BLaER1 (cell line): ENCODE data around the gene ABCB9.
"Not testable (repeated sequence)": the region's sequence is repeated elsewhere in the genome, so short reads cannot be mapped to it uniquely, and the experiment has no call there.

Experiments used
- H3K27ac ChIP-seq: shearing (Covaris generic); formaldehyde crosslinking; 2 replicates; pipeline ENCODE4 v1.8.1; 2022
- H3K27me3 ChIP-seq: shearing (Covaris generic); formaldehyde crosslinking; 2 replicates; pipeline ENCODE4 v1.8.1; 2022
- H3K36me3 ChIP-seq: shearing (Covaris generic); formaldehyde crosslinking; 2 replicates; pipeline ENCODE4 v1.8.1; 2022
- H3K4me1 ChIP-seq: shearing (Covaris generic); formaldehyde crosslinking; 2 replicates; pipeline ENCODE4 v1.8.1; 2022
- H3K4me2 ChIP-seq: shearing (Covaris generic); formaldehyde crosslinking; 2 replicates; pipeline ENCODE4 v1.8.1; 2022
- H3K4me3 ChIP-seq: shearing (Covaris generic); formaldehyde crosslinking; 2 replicates; pipeline ENCODE4 v1.8.1; 2022
- H3K9ac ChIP-seq: shearing (Covaris generic); formaldehyde crosslinking; 2 replicates; pipeline ENCODE4 v1.8.1; 2022
- H3K9me3 ChIP-seq: shearing (Covaris generic); formaldehyde crosslinking; 2 replicates; pipeline ENCODE4 v1.8.1; 2022
- H4K20me1 ChIP-seq: shearing (Covaris generic); formaldehyde crosslinking; 2 replicates; pipeline ENCODE4 v1.8.1; 2022
- Cebpa-rat ChIP-seq: shearing (Covaris generic); IDR thresholded peaks from 2 replicates; pipeline ENCODE4 v1.8.1; 2022

The ABCB9 gene

GRCh38 chr12:122903693-122904034 is 62.6 kb downstream of the ABCB9 start:
- no peaks in the 10 kb centered on the region for H3K36me3 ChIP-seq
- H3K4me3 ChIP-seq, result no peak overlapping the region
- H3K27ac ChIP-seq, result 0 out of 2 replicates have a peak overlapping the region, but pooled peaks have one; percentile 3
- no peaks in the 10 kb centered on the region for H3K27me3 ChIP-seq
- H3K9ac ChIP-seq, result no peak overlapping the region
- TF ChIP-seq Cebpa-rat, result no peak
- no peaks in the 10 kb centered on the region for H3K9me3 ChIP-seq
- H4K20me1 ChIP-seq, result no peaks in the 10 kb centered on the region
- peaks cover 52% of the 10 kb centered on the region for H3K4me1 ChIP-seq
- peak overlapping the region; percentile 36 for H3K4me2 ChIP-seq

- H3K9me3 ChIP-seq, result no peaks in the 10 kb centered on the region
- TF ChIP-seq Cebpa-rat, result no peak
- H3K36me3 ChIP-seq, result no peaks in the 10 kb centered on the region
- no peak overlapping the region for H3K9ac ChIP-seq
- H4K20me1 ChIP-seq, result no peaks in the 10 kb centered on the region
- peaks cover 55% of the 10 kb centered on the region for H3K4me1 ChIP-seq
- H3K27ac ChIP-seq, result 0 out of 2 replicates have a peak overlapping the region, but pooled peaks have one; percentile 3
- H3K4me2 ChIP-seq, result peak overlapping the region; percentile 36
- H3K4me3 ChIP-seq, result no peak overlapping the region
- H3K27me3 ChIP-seq, result no peaks in the 10 kb centered on the region
Measured at GRCh38 chr12:122902854-122903692, 63.2 kb downstream of the ABCB9 start.

- Histone ChIP-seq H3K4me1 (peaks cover 77% of the 10 kb centered on the region), H3K27ac (peak overlapping the region; percentile 20), H3K9ac (no peak overlapping the region; the same call in 1 of the 2 replicates), H3K36me3 (no peaks in the 10 kb centered on the region), H4K20me1 (no peaks in the 10 kb centered on the region), H3K9me3 (no peaks in the 10 kb centered on the region), H3K4me3 (no peak overlapping the region), H3K4me2 (peak overlapping the region; percentile 63), H3K27me3 (no peaks in the 10 kb centered on the region)
- no peak for TF ChIP-seq Cebpa-rat
Measured at GRCh38 chr12:122899887-122900286, 66.4 kb downstream of the ABCB9 start.

- Histone ChIP-seq H3K4me1 (peaks cover 90% of the 10 kb centered on the region), H3K4me2 (peak overlapping the region; percentile 63), H4K20me1 (peaks cover 30% of the 10 kb centered on the region), H3K9me3 (no peaks in the 10 kb centered on the region), H3K27ac (no peak overlapping the region), H3K36me3 (0 out of 2 replicates have a peak, but pooled peaks cover 9% of the 10 kb centered on the region), H3K27me3 (no peaks in the 10 kb centered on the region), H3K9ac (no peak overlapping the region), H3K4me3 (no peak overlapping the region)
- no peak for TF ChIP-seq Cebpa-rat
Measured at GRCh38 chr12:122896662-122897061, 69.6 kb downstream of the ABCB9 start.

- peak within 1 kb of the TSS; percentile 95 for H3K27ac ChIP-seq
Measured at GRCh38 chr12:122895704-122896636, 70.3 kb downstream of the ABCB9 start, which contains the start of gene VPS37B. Gene VPS37B, minus strand, starts transcription at chr12:122896124. Its CDS starts 62 bp downstream, at chr12:122896062.

GRCh38 chr12:122895320-122895703 is 71.0 kb downstream of the ABCB9 start:
- H3K9me3 ChIP-seq, result no peaks in the 10 kb centered on the region
- peak overlapping the region; percentile 97 for H3K9ac ChIP-seq
- peaks cover 90% of the 10 kb centered on the region for H3K4me1 ChIP-seq
- no peaks in the 10 kb centered on the region for H3K27me3 ChIP-seq
- H3K4me2 ChIP-seq, result peak overlapping the region; percentile 96
- H3K27ac ChIP-seq, result peak overlapping the region; percentile 95
- peak overlapping the region; percentile 91 for H3K4me3 ChIP-seq
- peaks cover 44% of the 10 kb centered on the region for H4K20me1 ChIP-seq
- H3K36me3 ChIP-seq, result 0 out of 2 replicates have a peak, but pooled peaks cover 9% of the 10 kb centered on the region
- no peak for TF ChIP-seq Cebpa-rat

More at GRCh38 chr12:122895704-122896636, 70.3 kb downstream of the ABCB9 start, which contains the start of gene VPS37B:
- H3K9ac ChIP-seq, result peak within 1 kb of the TSS; percentile 97
- H3K4me3 ChIP-seq, result peak within 1 kb of the TSS; percentile 91
- H3K27me3 ChIP-seq, result no peaks in the 10 kb centered on the region
- H4K20me1 ChIP-seq, result peaks cover 37% of the 10 kb centered on the region
- peak within 1 kb of the TSS; percentile 96 for H3K4me2 ChIP-seq
- H3K36me3 ChIP-seq, result 0 out of 2 replicates have a peak, but pooled peaks cover 9% of the 10 kb centered on the region
- TF ChIP-seq Cebpa-rat, result no peak
- no peaks in the 10 kb centered on the region for H3K9me3 ChIP-seq
- peaks cover 90% of the 10 kb centered on the region for H3K4me1 ChIP-seq

- Histone ChIP-seq H3K9ac (peak overlapping the region; percentile 97), H3K9me3 (no peaks in the 10 kb centered on the region), H3K4me2 (peak overlapping the region; percentile 96)
Measured at GRCh38 chr12:122894193-122895121, 71.8 kb downstream of the ABCB9 start.

GRCh38 chr12:122893208-122894153 is 72.8 kb downstream of the ABCB9 start:
- H3K4me1 ChIP-seq, result peaks cover 90% of the 10 kb centered on the region
- 0 out of 2 replicates have a peak overlapping the region, but pooled peaks have one; percentile 95 for H3K27ac ChIP-seq
- peaks cover 58% of the 10 kb centered on the region for H4K20me1 ChIP-seq
- 0 out of 2 replicates have a peak, but pooled peaks cover 9% of the 10 kb centered on the region for H3K36me3 ChIP-seq
- no peak for TF ChIP-seq Cebpa-rat
- peak overlapping the region; percentile 96 for H3K4me2 ChIP-seq
- no peaks in the 10 kb centered on the region for H3K9me3 ChIP-seq
- peak overlapping the region; percentile 97; the same call in 1 of the 2 replicates for H3K9ac ChIP-seq
- peak overlapping the region; percentile 91 for H3K4me3 ChIP-seq
- no peaks in the 10 kb centered on the region for H3K27me3 ChIP-seq

More at GRCh38 chr12:122894193-122895121, 71.8 kb downstream of the ABCB9 start:
- TF ChIP-seq Cebpa-rat, result no peak
- H3K4me1 ChIP-seq, result peaks cover 90% of the 10 kb centered on the region
- no peaks in the 10 kb centered on the region for H3K27me3 ChIP-seq
- H3K4me3 ChIP-seq, result peak overlapping the region; percentile 91
- 0 out of 2 replicates have a peak, but pooled peaks cover 9% of the 10 kb centered on the region for H3K36me3 ChIP-seq
- H4K20me1 ChIP-seq, result peaks cover 51% of the 10 kb centered on the region
- peak overlapping the region; percentile 95 for H3K27ac ChIP-seq

GRCh38 chr12:122892724-122893123 is 73.5 kb downstream of the ABCB9 start:
- H3K27ac ChIP-seq, H3K4me3 ChIP-seq, H3K27me3 ChIP-seq, H3K36me3 ChIP-seq, H3K9ac ChIP-seq, H3K9me3 ChIP-seq: not testable (repeated sequence)
- Histone ChIP-seq H4K20me1 (peaks cover 65% of the 10 kb centered on the region), H3K4me1 (peaks cover 90% of the 10 kb centered on the region), H3K4me2 (peak overlapping the region; percentile 96)
